Stomach (tissue), 9 donors: ENCODE results near the gene CCNL1. TPM values are rescaled to one million over a fixed set of nuclear protein-coding genes. Genes with fewer than 3 reads are reported as not detected.

ENCODE experiments used
- DNase-seq, 2 donors: peaks; one replicate each; pipeline versions ENCODE4 v3.0.0 to v3.0.0-alpha.2; 2013 to 2019
- H3K27ac ChIP-seq, 5 donors: fragments of 200-600 bp in 4 of 5; sonication (generic) in 4 of 5; one replicate each; pipeline ENCODE4 v1.5.1; 2013 to 2019; ENCODE audit warnings: mild to moderate bottlenecking in 1 of 5, moderate library complexity in 1 of 5
- H3K27me3 ChIP-seq, 3 donors: fragments of 200-600 bp; sonication (generic); one replicate each; pipeline ENCODE4 v1.5.1; 2017 to 2019; ENCODE audit warnings: mixed run types in 1 of 3
- H3K36me3 ChIP-seq, 4 donors: fragments of 200-600 bp; sonication (generic); 1 replicate in 3 of 4; 2 replicates in 1 of 4; pipeline ENCODE4 v1.5.1; 2016 to 2019
- H3K4me1 ChIP-seq, 4 donors: fragments of 200-600 bp; sonication (generic); one replicate each; pipeline ENCODE4 v1.5.1; 2016 to 2019
- H3K4me3 ChIP-seq, 4 donors: fragments of 200-600 bp; sonication (generic) in 3 of 4; one replicate each; pipeline ENCODE4 v1.5.1; 2016 to 2019; ENCODE audit warnings: mild to moderate bottlenecking in 1 of 4
- H3K9me3 ChIP-seq, 4 donors: fragments of 200-600 bp; sonication (generic); one replicate each; pipeline ENCODE4 v1.5.1; 2016 to 2019
- EP300 ChIP-seq: sonication (generic); formaldehyde crosslinking; IDR thresholded peaks from one replicate; pipeline ENCODE4 v1.6.1; 2017; ENCODE audit warnings: antibody characterized with exemption
- POLR2A ChIP-seq, 4 donors: fragments of 450-650 bp; IDR thresholded peaks; one replicate each; pipeline ENCODE4 v1.6.1; 2016; ENCODE audit warnings: antibody characterized with exemption in 4 of 4, control low read depth in 2 of 4, mild to moderate bottlenecking in 1 of 4, moderate library complexity in 1 of 4
- POLR2AphosphoS5 ChIP-seq, 3 donors: sonication (generic); formaldehyde crosslinking; IDR thresholded peaks; one replicate each; pipeline ENCODE4 v1.6.1; 2016; ENCODE audit warnings: antibody characterized with exemption in 3 of 3
- WGBS, 5 donors: extraction: QIAGEN DNeasy Blood & Tissue Kit in 3 of 5; methylation state at CpG; one replicate each; pipeline versions ENCODE4 v1.1.5 to v1.1.7; 2013 to 2018; 5-methylcytosine and 5-hydroxymethylcytosine counted together
- intact Hi-C: fragments of 100-400 bp; cut with DNase I; formaldehyde crosslinking; loops from one replicate; pipeline ENCODE4 v1.15.1; 2023; ENCODE audit warnings: low total_unique reads
- polyA plus RNA-seq, 3 donors: library from polyadenylated mRNA; stranded (reverse); fragments of 200-250 nt; gene quantifications; one replicate each; pipeline ENCODE4 v1.2.3, GENCODE V29; 2013
- total RNA-seq, 5 donors: library from RNA; depleted of rRNA; stranded (reverse); fragments of >200 nt; gene quantifications; one replicate each; pipeline versions ENCODE4 v1.1.0 to v1.2.3, GENCODE V29; 2014 to 2016
- TF ChIP-seq, protein P1 (sequence below), 7 experiments: fragments of 450-650 bp in 4 of 7; fragments of 200-600 bp in 3 of 7; sonication (generic) in 3 of 7; IDR thresholded peaks; one replicate each; pipeline ENCODE4 v1.5.1; 2016 to 2019; ENCODE audit warnings: antibody characterized with exemption in 7 of 7, control low read depth in 2 of 7, mild to moderate bottlenecking in 1 of 7
- donor health status: healthy with polysubstance abuse.
- donor health status: Bipolar disorder and iron deficiency.
- donor health status: healthy.

CCNL1 gene
- total and polyA plus RNA-seq, 8 donors, result 14.0 to 484 (median 162) TPM

- H3K36me3 ChIP-seq, result no peaks in the 10 kb centered on the region
- DNase-seq, result no peak
- no peaks in the 10 kb centered on the region for H3K27me3 ChIP-seq
- no peaks in the 10 kb centered on the region for H3K9me3 ChIP-seq
- intact Hi-C loops, result no loop called here
- H3K27ac ChIP-seq, result peak overlapping the region in 4 of 5 donors; percentile 47 to 83 (median 56)
- WGBS, 5 donors, result 48 to 63% (median 55%) methylated on average over 5 of the region's 5 CpGs
- TF ChIP-seq POLR2A (IDR thresholded peaks at IDR 0.05), result no peak
- peak; percentile 30 to 83 (median 67) for TF ChIP-seq POLR2AphosphoS5 (IDR thresholded peaks at IDR 0.05)
- TF ChIP-seq, protein P1, sequence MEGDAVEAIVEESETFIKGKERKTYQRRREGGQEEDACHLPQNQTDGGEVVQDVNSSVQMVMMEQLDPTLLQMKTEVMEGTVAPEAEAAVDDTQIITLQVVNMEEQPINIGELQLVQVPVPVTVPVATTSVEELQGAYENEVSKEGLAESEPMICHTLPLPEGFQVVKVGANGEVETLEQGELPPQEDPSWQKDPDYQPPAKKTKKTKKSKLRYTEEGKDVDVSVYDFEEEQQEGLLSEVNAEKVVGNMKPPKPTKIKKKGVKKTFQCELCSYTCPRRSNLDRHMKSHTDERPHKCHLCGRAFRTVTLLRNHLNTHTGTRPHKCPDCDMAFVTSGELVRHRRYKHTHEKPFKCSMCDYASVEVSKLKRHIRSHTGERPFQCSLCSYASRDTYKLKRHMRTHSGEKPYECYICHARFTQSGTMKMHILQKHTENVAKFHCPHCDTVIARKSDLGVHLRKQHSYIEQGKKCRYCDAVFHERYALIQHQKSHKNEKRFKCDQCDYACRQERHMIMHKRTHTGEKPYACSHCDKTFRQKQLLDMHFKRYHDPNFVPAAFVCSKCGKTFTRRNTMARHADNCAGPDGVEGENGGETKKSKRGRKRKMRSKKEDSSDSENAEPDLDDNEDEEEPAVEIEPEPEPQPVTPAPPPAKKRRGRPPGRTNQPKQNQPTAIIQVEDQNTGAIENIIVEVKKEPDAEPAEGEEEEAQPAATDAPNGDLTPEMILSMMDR (IDR thresholded peaks at IDR 0.05), result no peak
- TF ChIP-seq EP300, result peak; percentile 66
- H3K4me3 ChIP-seq, result no peak overlapping the region
- peaks cover 0 to 43% (median 26%) of the 10 kb centered on the region in 4 donors for H3K4me1 ChIP-seq
Observed at GRCh38 chr3:157107644-157108133, 52.3 kb downstream of the CCNL1 start.

GRCh38 chr3:157107037-157107436, 52.9 kb downstream of the CCNL1 start:
- Histone ChIP-seq H3K9me3 (no peaks in the 10 kb centered on the region), H3K27me3 (no peaks in the 10 kb centered on the region), H3K4me3 (no peak overlapping the region), H3K36me3 (no peaks in the 10 kb centered on the region), H3K27ac (peak overlapping the region in 3 of 5 donors; percentile 50 to 83 (median 62)), H3K4me1 (peaks cover 0 to 43% (median 26%) of the 10 kb centered on the region in 4 donors)
- intact Hi-C loops, result no loop called here
- TF ChIP-seq POLR2A (IDR thresholded peaks at IDR 0.05), result no peak
- TF ChIP-seq EP300, result no peak
- TF ChIP-seq POLR2AphosphoS5 (IDR thresholded peaks at IDR 0.05), result no peak
- TF ChIP-seq, protein P1 (IDR thresholded peaks at IDR 0.05), result no peak
- WGBS, 5 donors, result 25 to 50% (median 27%) methylated on average over 2 of the region's 2 CpGs
- DNase-seq, result no peak

GRCh38 chr3:157104928-157105652, 54.9 kb downstream of the CCNL1 start:
- no peaks in the 10 kb centered on the region for H3K27me3 ChIP-seq
- no peaks in the 10 kb centered on the region for H3K36me3 ChIP-seq
- intact Hi-C loops, result no loop called here
- peaks cover 0 to 44% (median 29%) of the 10 kb centered on the region in 4 donors for H3K4me1 ChIP-seq
- peak in 1 of 2 donors; percentile 59 for DNase-seq
- H3K9me3 ChIP-seq, result no peaks in the 10 kb centered on the region
- no peak for TF ChIP-seq EP300
- TF ChIP-seq, protein P1 (IDR thresholded peaks at IDR 0.05), result no peak
- TF ChIP-seq POLR2A (IDR thresholded peaks at IDR 0.05), result no peak
- TF ChIP-seq POLR2AphosphoS5 (IDR thresholded peaks at IDR 0.05), result no peak
- WGBS, 5 donors, result 67 to 79% (median 68%) methylated on average over 7 of the region's 7 CpGs
- peak overlapping the region in 3 of 5 donors; percentile 3 to 83 (median 19) for H3K27ac ChIP-seq
- no peak overlapping the region for H3K4me3 ChIP-seq

DNA sequence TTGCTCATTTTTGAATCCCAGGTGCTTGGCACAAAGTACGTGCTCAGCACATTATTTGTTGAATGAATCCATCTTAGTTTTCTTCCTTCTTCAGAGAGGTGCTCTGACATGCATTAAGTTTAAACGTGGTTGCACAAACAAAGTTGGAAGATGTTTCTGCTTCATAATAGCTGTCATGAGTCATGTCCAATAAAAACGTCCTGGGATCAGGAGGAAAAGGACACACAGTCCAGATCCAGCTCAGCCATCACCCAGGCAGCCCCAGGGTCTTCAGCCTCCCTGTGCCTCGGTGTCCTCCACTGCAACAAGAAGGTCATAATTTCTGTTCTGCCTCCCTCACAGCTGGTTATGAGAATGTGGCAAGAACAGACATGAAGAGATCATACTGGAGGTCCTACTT, 55.4 kb downstream of the CCNL1 start:
- 57 to 69% (median 64%) methylated on average over 4 of the region's 4 CpGs for WGBS, 5 donors
- Histone ChIP-seq H3K27ac (peak overlapping the region in 3 of 5 donors; percentile 19 to 83 (median 35)), H3K27me3 (no peaks in the 10 kb centered on the region), H3K4me1 (peaks cover 0 to 46% (median 33%) of the 10 kb centered on the region in 4 donors), H3K4me3 (no peak overlapping the region), H3K36me3 (no peaks in the 10 kb centered on the region), H3K9me3 (no peaks in the 10 kb centered on the region)
- TF ChIP-seq EP300 (no peak), POLR2A (IDR thresholded peaks at IDR 0.05) (no peak), POLR2AphosphoS5 (IDR thresholded peaks at IDR 0.05) (no peak)
- TF ChIP-seq, protein P1 (IDR thresholded peaks at IDR 0.05), result no peak
- DNase-seq, result no peak
- intact Hi-C loops, result no loop called here
